Measurements from ENCODE around the gene GADD45A.

The GADD45A gene

GRCh38 chr1:67689267-67690017, 4.4 kb downstream of the GADD45A start:
- no peak overlapping the region for H3K4me3 ChIP-seq (ENCODE audit: low read depth, low read length)
- TF ChIP-seq, protein P1, sequence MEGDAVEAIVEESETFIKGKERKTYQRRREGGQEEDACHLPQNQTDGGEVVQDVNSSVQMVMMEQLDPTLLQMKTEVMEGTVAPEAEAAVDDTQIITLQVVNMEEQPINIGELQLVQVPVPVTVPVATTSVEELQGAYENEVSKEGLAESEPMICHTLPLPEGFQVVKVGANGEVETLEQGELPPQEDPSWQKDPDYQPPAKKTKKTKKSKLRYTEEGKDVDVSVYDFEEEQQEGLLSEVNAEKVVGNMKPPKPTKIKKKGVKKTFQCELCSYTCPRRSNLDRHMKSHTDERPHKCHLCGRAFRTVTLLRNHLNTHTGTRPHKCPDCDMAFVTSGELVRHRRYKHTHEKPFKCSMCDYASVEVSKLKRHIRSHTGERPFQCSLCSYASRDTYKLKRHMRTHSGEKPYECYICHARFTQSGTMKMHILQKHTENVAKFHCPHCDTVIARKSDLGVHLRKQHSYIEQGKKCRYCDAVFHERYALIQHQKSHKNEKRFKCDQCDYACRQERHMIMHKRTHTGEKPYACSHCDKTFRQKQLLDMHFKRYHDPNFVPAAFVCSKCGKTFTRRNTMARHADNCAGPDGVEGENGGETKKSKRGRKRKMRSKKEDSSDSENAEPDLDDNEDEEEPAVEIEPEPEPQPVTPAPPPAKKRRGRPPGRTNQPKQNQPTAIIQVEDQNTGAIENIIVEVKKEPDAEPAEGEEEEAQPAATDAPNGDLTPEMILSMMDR (IDR thresholded peaks at IDR 0.05; ENCODE audit: low read depth, low read length), result no peak

GRCh38 chr1:67690018-67690363, 5.0 kb downstream of the GADD45A start:
- H3K4me3 ChIP-seq (ENCODE audit: low read depth, low read length), result no peak overlapping the region
- TF ChIP-seq, protein P1 (IDR thresholded peaks at IDR 0.05; ENCODE audit: low read depth, low read length), result no peak

DNA sequence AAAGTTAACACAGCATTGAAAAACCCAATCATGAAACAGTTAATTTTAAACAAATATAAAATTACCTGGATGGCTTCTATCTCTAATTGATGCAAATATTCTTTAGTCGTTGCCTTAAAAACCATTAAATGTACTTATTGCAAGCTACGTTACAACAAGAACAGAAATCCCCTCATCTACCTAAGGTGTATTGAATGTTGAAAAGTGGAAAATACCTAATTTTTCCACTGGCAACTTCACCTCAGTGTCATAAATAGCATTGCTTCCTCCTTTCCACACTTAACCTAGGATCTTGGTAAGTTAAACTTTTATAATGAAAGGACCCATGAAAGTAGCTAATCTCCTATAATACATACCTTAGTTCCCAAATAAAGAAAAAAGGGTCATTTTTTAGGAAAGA, 5.4 kb downstream of the GADD45A start:
- no peak overlapping the region for H3K4me3 ChIP-seq (ENCODE audit: low read depth, low read length)
- TF ChIP-seq, protein P1 (IDR thresholded peaks at IDR 0.05; ENCODE audit: low read depth, low read length), result no peak

- TF ChIP-seq, protein P1 (IDR thresholded peaks at IDR 0.05; ENCODE audit: low read depth, low read length), result no peak
These were observed 6.7 kb downstream of the GADD45A start for GRCh38 chr1:67691712-67692111.

GRCh38 chr1:67695963-67696362, 11.0 kb downstream of the GADD45A start:
- H3K4me3 ChIP-seq (ENCODE audit: low read depth, low read length), result no peak overlapping the region
- TF ChIP-seq, protein P1 (IDR thresholded peaks at IDR 0.05; ENCODE audit: low read depth, low read length), result no peak

More at GRCh38 chr1:67691712-67692111, 6.7 kb downstream of the GADD45A start:
- H3K4me3 ChIP-seq (ENCODE audit: low read depth, low read length), result no peak overlapping the region

- TF ChIP-seq, protein P1 (IDR thresholded peaks at IDR 0.05; ENCODE audit: low read depth, low read length), result no peak
- H3K4me3 ChIP-seq (ENCODE audit: low read depth, low read length), result no peak overlapping the region
These were observed 11.7 kb downstream of the GADD45A start for GRCh38 chr1:67696708-67697107.

GRCh38 chr1:67700220-67700619, 15.2 kb downstream of the GADD45A start:
- H3K4me3 ChIP-seq (ENCODE audit: low read depth, low read length), result no peak overlapping the region
- TF ChIP-seq, protein P1 (IDR thresholded peaks at IDR 0.05; ENCODE audit: low read depth, low read length), result no peak

Measured in WI38 (cell line).